ENCODE measurements around the gene CCDC86.
"Not testable (repeated sequence)": the region's sequence is repeated elsewhere in the genome, so short reads cannot be mapped to it uniquely, and the experiment has no call there.

The CCDC86 gene

GRCh38 chr11:60841797-60842667 lies at the start of gene CCDC86:
Gene CCDC86, plus strand, starts transcription at chr11:60842113. Its CDS starts 12 bp downstream, at chr11:60842125.
- DNase-seq: peak; percentile 84

GRCh38 chr11:60792521-60792920 lies 49.4 kb upstream of the CCDC86 start:
- no peak for DNase-seq

DNA sequence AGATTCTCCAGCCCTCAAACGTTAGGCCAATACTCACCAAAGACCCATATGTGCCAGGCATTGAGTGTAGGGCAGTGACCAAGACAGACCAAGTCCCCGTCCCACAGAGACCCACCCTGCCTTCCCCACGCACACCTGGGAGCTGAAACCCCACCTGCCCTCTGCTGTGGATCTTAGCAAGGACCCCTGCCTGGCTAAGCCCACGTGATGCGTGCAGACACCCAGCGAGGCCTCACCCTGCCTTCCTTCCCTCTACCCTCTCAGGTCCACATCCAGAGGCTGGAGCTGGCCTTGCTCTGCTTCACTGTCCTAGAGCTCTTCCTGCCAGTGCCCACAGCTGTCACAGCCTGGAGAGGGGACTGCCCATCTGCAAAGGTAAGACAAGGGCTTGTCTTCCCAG lies 46.6 kb upstream of the CCDC86 start:
- no peak for DNase-seq

DNA sequence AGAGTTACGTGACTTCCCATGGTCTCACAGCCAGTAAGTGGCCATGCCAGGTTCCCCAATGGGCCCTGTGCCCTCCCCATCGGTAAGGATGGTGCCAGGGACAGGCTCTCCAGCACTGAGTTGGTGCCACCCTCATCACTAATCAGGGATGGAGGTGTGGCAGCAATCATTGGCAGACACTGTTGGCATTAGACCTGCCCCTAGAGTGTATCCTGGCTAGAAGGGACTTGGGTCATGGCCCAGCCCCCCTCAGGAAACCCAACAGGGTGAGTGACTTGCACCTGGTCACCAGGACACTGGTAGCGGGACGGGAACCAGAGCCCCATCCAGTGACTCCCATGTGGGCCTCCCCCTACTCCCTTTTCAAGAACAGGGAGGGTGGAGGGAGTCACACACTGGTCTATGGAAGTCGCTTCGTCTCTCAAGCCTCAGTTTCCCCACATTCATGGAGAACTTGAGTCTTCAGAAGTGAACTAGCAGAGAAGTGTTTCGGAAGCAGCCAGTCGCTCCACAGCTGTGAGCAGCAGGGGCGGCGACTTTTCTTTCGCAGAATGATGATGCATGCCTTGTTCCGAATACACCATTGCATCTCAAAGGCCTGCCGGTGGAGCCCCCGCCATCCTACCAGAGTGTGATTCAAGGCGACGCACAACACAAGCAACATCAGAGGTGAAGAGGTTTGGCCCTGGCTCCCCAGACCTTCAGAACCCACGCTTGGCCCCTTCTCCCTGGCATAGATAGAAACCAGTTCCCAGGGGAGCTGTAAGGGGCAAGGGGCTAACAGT lies 43.9 kb upstream of the CCDC86 start:
- DNase-seq: no peak

GRCh38 chr11:60798631-60799030 lies 43.3 kb upstream of the CCDC86 start:
- DNase-seq: no peak

DNA sequence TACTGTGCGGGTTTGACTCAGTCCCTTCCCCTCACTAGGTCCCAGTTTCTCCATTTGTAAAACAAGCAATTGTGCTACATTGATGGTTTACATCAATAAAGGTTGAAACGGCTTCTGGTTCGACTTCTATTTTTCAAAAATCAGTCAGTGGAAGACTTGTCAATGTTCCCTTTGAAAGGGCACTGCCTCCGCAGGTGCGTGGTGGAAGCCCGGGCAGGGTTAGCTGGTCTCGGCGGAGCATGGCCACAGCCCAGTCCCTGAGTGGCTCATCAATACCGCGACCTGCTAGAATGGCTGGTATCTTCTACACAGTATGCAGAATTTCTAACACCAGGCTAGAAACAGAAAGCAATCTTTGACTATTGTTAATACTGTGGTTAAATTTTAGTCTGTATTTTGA lies 40.7 kb upstream of the CCDC86 start:
- no peak for DNase-seq

DNA sequence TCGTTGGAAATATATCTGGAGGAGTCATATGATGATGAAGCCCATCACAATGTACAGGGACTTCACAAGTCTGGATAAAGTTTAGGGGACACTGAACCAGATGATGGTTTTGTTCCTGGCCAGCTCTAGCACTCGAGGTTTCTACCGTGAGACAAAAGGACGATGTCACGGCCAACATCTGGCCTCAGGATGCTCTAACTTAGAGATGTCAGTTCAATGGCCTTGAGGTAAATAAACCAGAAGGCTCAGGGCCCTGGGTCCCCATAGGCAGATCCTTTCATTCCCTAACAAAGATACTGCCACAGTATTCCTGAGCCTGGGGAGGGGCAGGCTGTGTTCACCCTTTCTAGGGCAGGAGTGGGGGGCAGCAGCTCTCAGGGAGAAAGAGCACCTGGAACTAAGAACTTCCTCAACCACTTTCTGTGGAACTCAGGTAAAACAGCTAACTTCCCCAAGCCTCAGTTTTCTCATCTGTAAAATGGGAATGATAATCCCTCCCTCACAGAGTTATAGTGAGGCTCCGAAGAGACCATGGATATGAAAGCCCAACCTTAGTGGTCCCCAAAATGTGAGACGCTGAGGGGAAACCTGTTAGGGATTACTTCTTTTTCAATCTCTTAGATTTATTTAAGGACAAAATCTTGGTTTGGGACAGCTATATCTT lies 38.5 kb upstream of the CCDC86 start:
- DNase-seq: no peak

DNA sequence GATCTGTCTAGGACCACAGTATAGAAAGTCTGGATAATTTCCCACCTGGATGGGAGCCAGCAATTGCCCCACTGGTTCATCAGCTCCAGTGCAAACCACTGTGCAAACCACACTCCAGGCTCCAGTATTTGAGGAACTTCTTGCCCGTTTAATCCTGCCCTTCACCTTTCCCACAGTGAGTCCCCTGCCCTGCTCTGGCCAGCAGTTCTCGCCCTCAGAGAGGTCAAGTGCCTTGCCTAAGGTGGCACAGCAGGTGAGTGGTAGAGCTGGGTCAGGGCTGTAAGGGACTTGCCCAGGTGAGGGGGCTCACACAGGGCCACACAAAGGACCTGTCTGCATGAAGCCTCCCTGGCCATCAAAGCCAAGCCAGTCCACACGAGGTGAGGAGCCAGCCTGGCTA lies 32.7 kb upstream of the CCDC86 start:
- DNase-seq: no peak

- no peak for DNase-seq
These were observed 32.2 kb upstream of the CCDC86 start for GRCh38 chr11:60809691-60810090.

- no peak for DNase-seq
These were observed 31.8 kb upstream of the CCDC86 start for GRCh38 chr11:60810151-60810550.

- DNase-seq: no peak
These were observed 31.3 kb upstream of the CCDC86 start for GRCh38 chr11:60810569-60810968.

GRCh38 chr11:60813324-60813723 lies 28.6 kb upstream of the CCDC86 start:
- no peak for DNase-seq

DNA sequence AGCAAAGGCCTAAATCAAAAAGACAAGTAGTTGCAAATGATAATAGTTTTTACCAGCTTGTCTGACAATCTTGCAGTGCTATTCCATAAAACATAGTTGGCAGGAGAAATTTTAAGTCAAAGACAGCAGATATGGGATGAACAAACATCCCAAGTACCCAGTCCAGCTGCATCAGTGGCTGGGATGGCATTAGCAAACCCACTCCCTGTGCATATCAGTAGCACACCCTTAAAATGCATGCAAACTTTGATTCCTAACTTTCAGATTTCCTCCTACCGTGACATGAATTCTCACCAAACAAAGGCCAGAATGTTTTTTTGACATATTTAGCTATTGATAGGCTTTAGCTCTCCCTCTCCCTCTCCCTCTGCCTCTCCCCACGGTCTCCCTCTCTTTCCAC lies 27.8 kb upstream of the CCDC86 start:
- DNase-seq: no peak

DNA sequence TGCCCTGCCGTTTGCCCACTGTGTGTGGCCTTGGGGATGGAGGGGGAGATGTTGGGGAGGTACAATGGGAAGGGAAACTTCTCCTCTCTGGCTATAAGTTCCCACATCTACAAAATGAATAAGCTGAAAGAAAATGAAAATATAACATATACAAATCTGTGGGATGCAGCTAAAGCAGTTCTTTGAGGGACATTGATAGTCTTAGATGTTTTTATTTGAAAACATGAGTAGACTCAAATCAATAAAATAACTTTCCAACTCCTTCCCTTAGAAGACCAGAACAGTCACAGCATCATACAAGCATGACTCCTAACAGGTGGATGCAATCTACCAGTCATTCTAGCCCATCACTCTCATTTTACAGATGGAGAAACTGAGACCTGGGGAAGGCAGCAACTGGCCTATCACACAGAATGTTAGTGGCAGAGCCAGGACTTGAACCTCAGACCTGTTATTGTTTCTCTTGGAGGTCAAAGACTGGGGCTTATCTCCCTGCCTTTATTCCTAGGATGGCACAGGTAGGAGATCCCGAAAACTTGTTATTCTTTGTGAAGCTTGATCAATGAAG lies 25.2 kb upstream of the CCDC86 start:
- DNase-seq: no peak

DNA sequence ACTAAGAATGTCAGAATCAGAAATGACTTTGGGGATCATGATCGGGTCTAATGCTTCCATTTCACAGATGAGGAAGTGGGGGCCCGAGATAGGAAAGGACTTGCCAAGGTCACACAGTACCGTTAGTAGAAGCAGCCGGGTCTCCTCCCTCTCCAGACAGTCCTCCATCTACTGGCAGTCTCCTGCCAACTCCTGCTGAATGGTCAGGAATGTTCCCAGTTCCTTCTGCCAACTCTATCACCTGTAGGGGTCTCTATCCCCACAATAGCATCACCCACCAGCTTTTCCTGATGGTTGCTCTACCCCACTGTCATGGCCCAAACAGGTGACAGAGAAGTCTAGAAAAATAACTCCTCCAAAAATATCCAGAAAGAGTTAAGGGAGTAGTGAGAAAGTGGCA lies 23.9 kb upstream of the CCDC86 start:
- no peak for DNase-seq

DNA sequence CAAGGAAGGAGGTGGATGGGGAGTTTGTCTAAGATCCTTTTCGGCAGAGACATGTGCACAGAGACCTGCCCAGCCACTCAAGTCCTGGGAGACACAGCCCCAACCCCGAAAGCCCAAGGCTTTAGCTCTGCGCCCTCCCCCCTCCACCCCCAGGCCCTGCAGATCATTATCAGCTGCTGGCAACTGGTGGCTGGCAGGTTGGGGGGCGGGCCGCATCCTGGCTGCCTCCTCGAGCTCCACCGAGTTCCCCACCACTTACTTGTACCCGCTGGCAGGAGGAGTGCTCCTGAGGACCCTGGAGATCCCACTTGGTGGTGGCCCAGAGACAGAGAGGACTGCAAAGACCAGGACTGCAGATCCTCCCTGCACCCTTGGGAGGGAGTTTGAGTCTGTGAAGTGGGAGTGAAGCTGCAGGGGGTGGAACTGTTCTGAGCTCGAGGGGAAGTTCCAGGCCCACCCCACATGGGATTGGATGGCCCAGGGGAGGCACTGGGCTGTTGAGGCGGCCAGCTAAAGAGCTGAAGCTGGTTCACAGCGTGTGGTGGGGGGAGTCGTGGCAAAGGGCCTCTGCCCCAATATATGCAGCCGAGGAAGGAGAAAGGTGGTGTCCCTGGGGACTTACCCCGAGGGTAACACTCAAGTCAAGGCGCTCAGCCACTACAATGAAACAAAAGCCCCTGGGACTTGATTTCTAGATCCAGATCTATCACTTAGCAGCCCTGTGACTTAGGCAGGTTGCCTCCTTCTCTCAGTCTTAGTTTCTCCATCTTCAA lies 19.9 kb upstream of the CCDC86 start:
- DNase-seq: no peak

GRCh38 chr11:60823745-60824306 lies 18.1 kb upstream of the CCDC86 start:
- DNase-seq: not testable (repeated sequence)

DNA sequence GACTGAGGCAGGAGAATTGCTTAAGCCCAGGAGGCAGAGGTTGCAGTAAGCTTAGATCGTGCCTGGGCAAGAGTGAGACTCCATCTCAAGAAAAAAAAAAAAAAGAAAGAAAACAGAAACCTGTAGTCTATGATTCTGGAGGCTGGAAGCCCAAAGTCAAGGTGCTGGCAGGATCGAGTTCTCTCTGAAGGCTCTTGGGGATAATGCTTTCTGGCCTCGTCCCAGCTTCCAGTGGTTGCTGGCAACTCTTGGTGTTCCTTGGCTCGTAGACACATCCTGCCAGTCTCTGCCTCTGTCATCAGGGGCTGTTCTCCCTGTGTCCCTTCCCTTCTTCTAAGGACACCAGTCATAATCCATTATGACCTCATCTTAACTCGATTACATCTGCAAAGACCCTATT lies 16.8 kb upstream of the CCDC86 start:
- no peak for DNase-seq

DNA sequence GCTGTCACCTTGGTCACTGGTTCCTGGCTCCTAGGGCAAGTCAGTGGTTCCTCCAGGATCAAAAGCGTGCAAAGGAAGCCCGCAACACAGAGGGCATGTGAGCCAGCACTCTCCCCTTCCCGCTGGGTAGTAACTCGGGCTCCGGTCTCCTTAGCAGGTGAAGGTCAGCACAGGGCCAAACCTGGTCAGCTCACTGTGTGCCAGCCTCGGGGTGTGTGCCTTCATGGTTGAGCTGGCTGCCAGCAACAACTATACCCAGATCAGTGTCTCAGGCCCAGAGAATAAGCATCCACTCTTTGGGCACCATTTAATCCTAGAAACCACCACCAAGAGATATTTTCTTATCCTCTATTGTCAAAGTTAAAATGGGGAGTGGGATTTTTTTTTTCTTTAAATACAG lies 16.1 kb upstream of the CCDC86 start:
- DNase-seq: no peak

DNA sequence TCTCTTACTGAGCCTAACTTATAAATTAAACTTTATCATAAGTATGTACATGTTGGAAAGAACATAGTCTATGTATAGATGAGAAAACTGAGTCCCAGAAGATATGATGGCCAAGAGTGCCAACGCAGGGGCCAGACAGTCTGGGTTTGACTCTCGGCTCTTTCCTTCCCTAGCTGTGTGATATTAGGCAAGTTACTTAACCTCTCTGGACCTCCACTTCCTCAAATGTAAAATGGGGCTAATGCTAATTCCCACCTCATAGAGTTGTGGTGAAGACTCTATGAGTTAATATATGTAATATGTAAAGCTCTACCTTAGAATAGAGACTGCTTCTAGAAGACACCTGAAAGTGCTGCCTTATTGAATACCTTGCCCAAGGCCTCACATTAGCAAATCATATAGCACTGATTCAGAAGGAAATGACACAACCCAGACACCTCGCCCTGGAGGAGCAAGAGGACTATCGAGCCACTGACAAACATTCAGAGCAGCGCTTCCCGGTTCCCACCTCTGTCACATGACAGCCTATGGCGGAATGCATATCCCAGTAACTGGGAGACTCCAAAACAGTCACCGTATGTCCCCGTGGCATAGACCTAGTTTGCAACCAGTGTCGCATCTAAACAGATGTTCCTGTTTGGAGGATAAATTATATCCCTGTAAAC lies 11.3 kb upstream of the CCDC86 start:
- DNase-seq: no peak

GRCh38 chr11:60831143-60831500 lies 10.8 kb upstream of the CCDC86 start:
- peak; percentile 76 for DNase-seq

Data from NCI-H526 treated with DMSO at 0.1 percent for 48 hours (cell line).